Adrenal gland (tissue), 12 donors: ENCODE data around the gene HIPK2. TPM values are rescaled to one million over a fixed set of nuclear protein-coding genes. Genes with fewer than 3 reads are reported as not detected.

Experiments
- DNase-seq, 7 donors: peaks; one replicate each; pipeline ENCODE4 v3.0.0-alpha.2; 2019 to 2020
- H3K27ac ChIP-seq, 5 donors: fragments of 200-600 bp; sonication (generic) in 4 of 5; 1 replicate in 3 of 5; 2 replicates in 2 of 5; pipeline versions ENCODE4 v1.5.1 to v1.8.0; 2016 to 2020; ENCODE audit warnings: mild to moderate bottlenecking in 1 of 5
- H3K27me3 ChIP-seq: fragments of 200-600 bp; 2 replicates; pipeline ENCODE4 v1.8.0; 2021
- H3K36me3 ChIP-seq, 2 donors: fragments of 200-600 bp; replicated peaks in 1 of 2; 1 replicate in 1 of 2; 2 replicates in 1 of 2; pipeline versions ENCODE4 v1.5.1 to v1.8.0; 2018 to 2022
- H3K4me1 ChIP-seq, 2 donors: fragments of 200-600 bp; replicated peaks in 1 of 2; 1 replicate in 1 of 2; 2 replicates in 1 of 2; pipeline versions ENCODE4 v1.5.1 to v1.8.0; 2018 to 2021
- H3K4me3 ChIP-seq, 4 donors: fragments of 200-600 bp; sonication (generic) in 3 of 4; one replicate each; pipeline ENCODE4 v1.5.1; 2016 to 2018
- H3K9me3 ChIP-seq, 3 donors: fragments of 200-600 bp; sonication (generic) in 1 of 3; replicated peaks in 1 of 3; 1 replicate in 2 of 3; 2 replicates in 1 of 3; pipeline versions ENCODE4 v1.5.1 to v1.8.0; 2016 to 2021
- CTCF ChIP-seq, 6 experiments: fragments of 450-650 bp in 4 of 6; fragments of 200-600 bp in 2 of 6; sonication (generic) in 1 of 6; IDR thresholded peaks; 1 replicate in 5 of 6; 2 replicates in 1 of 6; pipeline versions ENCODE4 v1.5.1 to v1.8.0; 2016 to 2021; ENCODE audit warnings: antibody characterized with exemption in 6 of 6, mild to moderate bottlenecking in 2 of 6, moderate library complexity in 1 of 6
- POLR2A ChIP-seq, 2 donors: fragments of 450-650 bp; IDR thresholded peaks; one replicate each; pipeline ENCODE4 v1.6.1; 2017; ENCODE audit warnings: antibody characterized with exemption in 2 of 2, mild to moderate bottlenecking in 2 of 2, moderate library complexity in 1 of 2
- WGBS, 4 donors: extraction: QIAGEN DNeasy Blood & Tissue Kit in 2 of 4; methylation state at CpG; one replicate each; pipeline versions ENCODE4 v1.1.5 to v1.1.7; 2013 to 2017; 5-methylcytosine and 5-hydroxymethylcytosine counted together
- intact Hi-C, 2 donors: fragments of 100-400 bp; cut with DNase I; formaldehyde crosslinking; loops; one replicate each; pipeline versions ENCODE4 v1.14.1 to v1.15.0; 2022 to 2023
- polyA plus RNA-seq, 3 donors: library from polyadenylated mRNA; stranded (reverse); fragments of 200-250 nt in 2 of 3; fragments of 350-450 nt in 1 of 3; fragmentation: Illumina TruSeq in 1 of 3; extraction: RNeasy Lipid Tissue Mini Kit (QIAGEN cat#74804) in 1 of 3; gene quantifications; one replicate each; pipeline ENCODE4 v1.2.3, GENCODE V29; 2013 to 2014
- total RNA-seq, 9 donors: library from RNA; depleted of rRNA in 4 of 9; stranded (reverse); fragments of >200 nt in 4 of 9; fragments of 120-200 nt in 1 of 9; fragmentation: NEBNext Ultra II Directional in 1 of 9; extraction: Animal tissue kit (Norgen Biotek cat#: 25700) in 1 of 9; gene quantifications; one replicate each; pipeline versions ENCODE4 v1.1.0 to v1.2.4, GENCODE V29; 2013 to 2023
- donor health status: healthy with polysubstance abuse.
- donor health status: Bipolar disorder and iron deficiency.
- donor health status: DM: yes; HTN: yes; CAD: no.
- donor health status: DM: no; HTN: no; CAD: no.
- donor health status: DM: no; HTN: no; CAD: no.
- donor health status: DM: yes; HTN: yes; CAD: no.

The HIPK2 gene
- total and polyA plus RNA-seq, 12 donors: 4.7 to 82.4 (median 49.8) TPM

GRCh38 chr7:139566075-139566474, 211.7 kb downstream of the HIPK2 start:
- Histone ChIP-seq H3K27ac (no peak overlapping the region), H3K4me3 (no peak overlapping the region), H3K9me3 (no peaks in the 10 kb centered on the region), H3K27me3 (no peaks in the 10 kb centered on the region), H3K36me3 (no peaks in the 10 kb centered on the region), H3K4me1 (no peaks in the 10 kb centered on the region)
- DNase-seq: peak in 1 of 7 donors; percentile 17
- intact Hi-C loops: no loop called here
- no peak for TF ChIP-seq POLR2A (IDR thresholded peaks at IDR 0.05)
- no peak for TF ChIP-seq CTCF (IDR thresholded peaks at IDR 0.05)
- 92 to 98% (median 95%) methylated on average over 5 to 6 of the region's 6 CpGs for WGBS, 4 donors

- TF ChIP-seq CTCF (IDR thresholded peaks at IDR 0.05) (no peak), POLR2A (IDR thresholded peaks at IDR 0.05) (no peak)
- intact Hi-C loops: no loop called here
- DNase-seq: peak in 1 of 7 donors; percentile 7
- WGBS, 4 donors: 93 to 98% (median 95%) methylated on average over 5 of the region's 5 CpGs
- Histone ChIP-seq H3K4me1 (no peaks in the 10 kb centered on the region), H3K27ac (no peak overlapping the region), H3K36me3 (no peaks in the 10 kb centered on the region), H3K4me3 (no peak overlapping the region), H3K27me3 (no peaks in the 10 kb centered on the region), H3K9me3 (no peaks in the 10 kb centered on the region)
Observed at GRCh38 chr7:139563856-139564255, 213.9 kb downstream of the HIPK2 start.

- Histone ChIP-seq H3K9me3 (no peaks in the 10 kb centered on the region), H3K36me3 (no peaks in the 10 kb centered on the region), H3K4me3 (no peak overlapping the region), H3K27me3 (no peaks in the 10 kb centered on the region), H3K27ac (no peak overlapping the region), H3K4me1 (no peaks in the 10 kb centered on the region)
- peak in 1 of 7 donors; percentile 3 for DNase-seq
- no peak for TF ChIP-seq CTCF (IDR thresholded peaks at IDR 0.05)
- no peak for TF ChIP-seq POLR2A (IDR thresholded peaks at IDR 0.05)
- intact Hi-C loops: no loop called here
- 74 to 82% (median 78%) methylated on average over 13 of the region's 13 CpGs for WGBS, 4 donors
Observed at GRCh38 chr7:139562961-139563565, 214.7 kb downstream of the HIPK2 start.

GRCh38 chr7:139562491-139562890, 215.3 kb downstream of the HIPK2 start:
- no peak for DNase-seq
- no peaks in the 10 kb centered on the region for H3K36me3 ChIP-seq
- WGBS, 4 donors: 92 to 95% (median 94%) methylated on average over 10 to 12 of the region's 12 CpGs
- intact Hi-C loops: no loop called here
- no peaks in the 10 kb centered on the region for H3K4me1 ChIP-seq
- no peak overlapping the region for H3K27ac ChIP-seq
- H3K9me3 ChIP-seq: no peaks in the 10 kb centered on the region
- no peak overlapping the region for H3K4me3 ChIP-seq
- no peak for TF ChIP-seq POLR2A (IDR thresholded peaks at IDR 0.05)
- no peak for TF ChIP-seq CTCF (IDR thresholded peaks at IDR 0.05)
- H3K27me3 ChIP-seq: no peaks in the 10 kb centered on the region
